HepG2 (cell line): ENCODE results near the gene ENTREP3. TPM values are rescaled to one million over a fixed set of nuclear protein-coding genes. Genes with fewer than 3 reads are reported as not detected.

ENCODE experiments used
- EHMT2 ChIP-seq: fragments of 200-600 bp; sonication (generic); IDR thresholded peaks from 2 replicates; pipeline ENCODE4 v1.7.0; 2017; ENCODE audit warnings: antibody characterized with exemption, low read depth, low read length, borderline replicate concordance
- FOXC1 ChIP-seq: sonication (generic); formaldehyde crosslinking; IDR thresholded peaks from 2 replicates; pipeline ENCODE4 v1.8.0; 2022; ENCODE audit warnings: mild to moderate bottlenecking, missing genetic modification reagents, borderline replicate concordance
- GTF3A ChIP-seq: sonication (generic); formaldehyde crosslinking; conservative IDR thresholded peaks from 2 replicates; pipeline ENCODE4 v1.4.0; 2020; ENCODE audit warnings: mild to moderate bottlenecking, missing genetic modification reagents
- MYC ChIP-seq: sonication (generic); formaldehyde crosslinking; IDR thresholded peaks from 2 replicates; pipeline ENCODE4 v1.9.0; 2021; ENCODE audit warnings: missing genetic modification reagents, borderline replicate concordance
- ZBTB39 ChIP-seq: sonication (generic); formaldehyde crosslinking; IDR thresholded peaks from 2 replicates; pipeline ENCODE4 v1.5.0; 2020; ENCODE audit warnings: missing genetic modification reagents
- ZNF569 ChIP-seq: sonication (generic); formaldehyde crosslinking; IDR thresholded peaks from 2 replicates; pipeline ENCODE4 v1.5.0; 2020; ENCODE audit warnings: mild to moderate bottlenecking, missing genetic modification reagents, moderate library complexity, borderline replicate concordance
- polyA plus RNA-seq, 8 experiments: library from polyadenylated mRNA; depleted of rRNA in 3 of 8; stranded (reverse) in 7 of 8; unstranded in 1 of 8; fragments of >200 nt; fragmentation: Illumina TruSeq in 4 of 8; extraction: Trizol in 4 of 8; gene quantifications; 2 replicates each; pipeline versions ENCODE4 v1.2.1 to v1.2.3, GENCODE V29; 2011 to 2016; ENCODE audit warnings: low read depth in 4 of 8, missing spikeins in 1 of 8, mixed read lengths in 1 of 8; ENCODE audit not compliant: insufficient read depth in 1 of 8
- total RNA-seq, 5 experiments: library from RNA; depleted of rRNA; stranded (reverse); fragments of >200 nt; fragmentation: Illumina TruSeq; extraction: Trizol; gene quantifications; 2 replicates each; pipeline ENCODE4 v1.2.3, GENCODE V29; 2016; ENCODE audit warnings: low read depth in 1 of 5
- TF ChIP-seq, protein P1 (sequence below), 2 experiments: fragments of 450-650 bp in 1 of 2; sonication (generic) in 1 of 2; formaldehyde crosslinking in 1 of 2; IDR thresholded peaks; 2 replicates each; pipeline versions ENCODE4 v1.6.1 to v1.8.0; 2016 to 2022; ENCODE audit warnings: antibody characterized with exemption in 1 of 2, mild to moderate bottlenecking in 1 of 2, missing genetic modification reagents in 1 of 2
- TF ChIP-seq, protein P2 (sequence below): sonication (generic); formaldehyde crosslinking; IDR thresholded peaks from 2 replicates; pipeline ENCODE4 v1.5.1; 2020; ENCODE audit warnings: mild to moderate bottlenecking, missing genetic modification reagents, moderate library complexity
- TF ChIP-seq, protein P3 (sequence below): sonication (generic); formaldehyde crosslinking; IDR thresholded peaks from 2 replicates; pipeline ENCODE4 v1.8.1; 2023; ENCODE audit warnings: missing genetic modification reagents, inconsistent platforms, borderline replicate concordance

The ENTREP3 gene
- total and polyA plus RNA-seq, 2 of the 13 experiments (the other 11 are each of a cell fraction or from before 2014, with no cell fraction given): 4.1 to 9.9 TPM

DNA sequence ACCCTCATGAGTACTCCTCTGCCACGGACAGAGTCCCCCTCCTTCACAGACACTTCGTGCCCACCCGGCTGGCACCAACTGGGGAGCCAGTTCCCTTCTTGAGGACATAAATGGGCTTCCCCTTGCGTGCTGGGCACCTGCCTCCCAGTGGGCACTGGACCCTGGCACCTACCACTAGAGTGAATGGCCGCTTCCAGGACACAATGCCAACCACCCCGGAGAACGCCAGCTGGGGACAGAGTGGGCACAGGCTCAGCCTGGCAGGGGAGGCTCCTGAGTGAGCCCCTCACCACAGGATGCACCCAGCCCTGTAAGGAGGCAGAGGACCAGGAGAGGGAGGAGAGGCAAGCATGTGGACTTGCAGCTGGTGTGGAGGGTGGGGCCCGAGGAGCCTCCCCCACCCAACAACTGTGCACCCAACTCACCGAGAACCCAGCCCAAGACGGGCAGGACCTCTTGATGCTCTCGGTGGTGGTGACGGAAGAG is 1.0 kb downstream of the ENTREP3 start (continued):
- no peak for TF ChIP-seq ZBTB39
- TF ChIP-seq, protein P1, sequence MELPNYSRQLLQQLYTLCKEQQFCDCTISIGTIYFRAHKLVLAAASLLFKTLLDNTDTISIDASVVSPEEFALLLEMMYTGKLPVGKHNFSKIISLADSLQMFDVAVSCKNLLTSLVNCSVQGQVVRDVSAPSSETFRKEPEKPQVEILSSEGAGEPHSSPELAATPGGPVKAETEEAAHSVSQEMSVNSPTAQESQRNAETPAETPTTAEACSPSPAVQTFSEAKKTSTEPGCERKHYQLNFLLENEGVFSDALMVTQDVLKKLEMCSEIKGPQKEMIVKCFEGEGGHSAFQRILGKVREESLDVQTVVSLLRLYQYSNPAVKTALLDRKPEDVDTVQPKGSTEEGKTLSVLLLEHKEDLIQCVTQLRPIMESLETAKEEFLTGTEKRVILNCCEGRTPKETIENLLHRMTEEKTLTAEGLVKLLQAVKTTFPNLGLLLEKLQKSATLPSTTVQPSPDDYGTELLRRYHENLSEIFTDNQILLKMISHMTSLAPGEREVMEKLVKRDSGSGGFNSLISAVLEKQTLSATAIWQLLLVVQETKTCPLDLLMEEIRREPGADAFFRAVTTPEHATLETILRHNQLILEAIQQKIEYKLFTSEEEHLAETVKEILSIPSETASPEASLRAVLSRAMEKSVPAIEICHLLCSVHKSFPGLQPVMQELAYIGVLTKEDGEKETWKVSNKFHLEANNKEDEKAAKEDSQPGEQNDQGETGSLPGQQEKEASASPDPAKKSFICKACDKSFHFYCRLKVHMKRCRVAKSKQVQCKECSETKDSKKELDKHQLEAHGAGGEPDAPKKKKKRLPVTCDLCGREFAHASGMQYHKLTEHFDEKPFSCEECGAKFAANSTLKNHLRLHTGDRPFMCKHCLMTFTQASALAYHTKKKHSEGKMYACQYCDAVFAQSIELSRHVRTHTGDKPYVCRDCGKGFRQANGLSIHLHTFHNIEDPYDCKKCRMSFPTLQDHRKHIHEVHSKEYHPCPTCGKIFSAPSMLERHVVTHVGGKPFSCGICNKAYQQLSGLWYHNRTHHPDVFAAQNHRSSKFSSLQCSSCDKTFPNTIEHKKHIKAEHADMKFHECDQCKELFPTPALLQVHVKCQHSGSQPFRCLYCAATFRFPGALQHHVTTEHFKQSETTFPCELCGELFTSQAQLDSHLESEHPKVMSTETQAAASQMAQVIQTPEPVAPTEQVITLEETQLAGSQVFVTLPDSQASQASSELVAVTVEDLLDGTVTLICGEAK (IDR thresholded peaks at IDR 0.05): no peak
- TF ChIP-seq, protein P1 (CRISPR knock-in tag; IDR thresholded peaks at IDR 0.05): no peak
- no peak for TF ChIP-seq GTF3A (CRISPR knock-in tag)
- TF ChIP-seq, protein P2, sequence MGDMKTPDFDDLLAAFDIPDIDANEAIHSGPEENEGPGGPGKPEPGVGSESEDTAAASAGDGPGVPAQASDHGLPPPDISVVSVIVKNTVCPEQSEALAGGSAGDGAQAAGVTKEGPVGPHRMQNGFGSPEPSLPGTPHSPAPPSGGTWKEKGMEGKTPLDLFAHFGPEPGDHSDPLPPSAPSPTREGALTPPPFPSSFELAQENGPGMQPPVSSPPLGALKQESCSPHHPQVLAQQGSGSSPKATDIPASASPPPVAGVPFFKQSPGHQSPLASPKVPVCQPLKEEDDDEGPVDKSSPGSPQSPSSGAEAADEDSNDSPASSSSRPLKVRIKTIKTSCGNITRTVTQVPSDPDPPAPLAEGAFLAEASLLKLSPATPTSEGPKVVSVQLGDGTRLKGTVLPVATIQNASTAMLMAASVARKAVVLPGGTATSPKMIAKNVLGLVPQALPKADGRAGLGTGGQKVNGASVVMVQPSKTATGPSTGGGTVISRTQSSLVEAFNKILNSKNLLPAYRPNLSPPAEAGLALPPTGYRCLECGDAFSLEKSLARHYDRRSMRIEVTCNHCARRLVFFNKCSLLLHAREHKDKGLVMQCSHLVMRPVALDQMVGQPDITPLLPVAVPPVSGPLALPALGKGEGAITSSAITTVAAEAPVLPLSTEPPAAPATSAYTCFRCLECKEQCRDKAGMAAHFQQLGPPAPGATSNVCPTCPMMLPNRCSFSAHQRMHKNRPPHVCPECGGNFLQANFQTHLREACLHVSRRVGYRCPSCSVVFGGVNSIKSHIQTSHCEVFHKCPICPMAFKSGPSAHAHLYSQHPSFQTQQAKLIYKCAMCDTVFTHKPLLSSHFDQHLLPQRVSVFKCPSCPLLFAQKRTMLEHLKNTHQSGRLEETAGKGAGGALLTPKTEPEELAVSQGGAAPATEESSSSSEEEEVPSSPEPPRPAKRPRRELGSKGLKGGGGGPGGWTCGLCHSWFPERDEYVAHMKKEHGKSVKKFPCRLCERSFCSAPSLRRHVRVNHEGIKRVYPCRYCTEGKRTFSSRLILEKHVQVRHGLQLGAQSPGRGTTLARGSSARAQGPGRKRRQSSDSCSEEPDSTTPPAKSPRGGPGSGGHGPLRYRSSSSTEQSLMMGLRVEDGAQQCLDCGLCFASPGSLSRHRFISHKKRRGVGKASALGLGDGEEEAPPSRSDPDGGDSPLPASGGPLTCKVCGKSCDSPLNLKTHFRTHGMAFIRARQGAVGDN: peak; percentile 23; the same call in 1 of the 2 replicates
- TF ChIP-seq FOXC1 (CRISPR knock-in tag): 0 out of 2 replicates have a peak, but pooled peaks have one; percentile 18
- TF ChIP-seq MYC (CRISPR knock-in tag): 0 out of 2 replicates have a peak, but pooled peaks have one; percentile 20
- TF ChIP-seq EHMT2: no peak
- TF ChIP-seq, protein P3, sequence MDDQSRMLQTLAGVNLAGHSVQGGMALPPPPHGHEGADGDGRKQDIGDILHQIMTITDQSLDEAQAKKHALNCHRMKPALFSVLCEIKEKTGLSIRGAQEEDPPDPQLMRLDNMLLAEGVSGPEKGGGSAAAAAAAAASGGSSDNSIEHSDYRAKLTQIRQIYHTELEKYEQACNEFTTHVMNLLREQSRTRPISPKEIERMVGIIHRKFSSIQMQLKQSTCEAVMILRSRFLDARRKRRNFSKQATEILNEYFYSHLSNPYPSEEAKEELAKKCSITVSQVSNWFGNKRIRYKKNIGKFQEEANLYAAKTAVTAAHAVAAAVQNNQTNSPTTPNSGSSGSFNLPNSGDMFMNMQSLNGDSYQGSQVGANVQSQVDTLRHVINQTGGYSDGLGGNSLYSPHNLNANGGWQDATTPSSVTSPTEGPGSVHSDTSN (CRISPR knock-in tag): no peak
- TF ChIP-seq ZNF569 (CRISPR knock-in tag): no peak
